Retinal pigment epithelial cell (primary cell): ENCODE data around the gene TRAPPC11.

Experiments used
- DNase-seq: peaks from one replicate; pipeline ENCODE4 v3.0.0-alpha.2; 2010; ENCODE audit warnings: low read depth
- H3K4me3 ChIP-seq: 2 replicates; pipeline ENCODE4 v1.5.1; 2011; ENCODE audit warnings: mild to moderate bottlenecking, low read length, control low read depth, moderate library complexity
- TF ChIP-seq, protein P1 (sequence below): conservative IDR thresholded peaks from 2 replicates; pipeline ENCODE4 v1.5.1; 2011; ENCODE audit warnings: low read depth, low read length, control low read depth, inconsistent platforms

The TRAPPC11 gene

DNA sequence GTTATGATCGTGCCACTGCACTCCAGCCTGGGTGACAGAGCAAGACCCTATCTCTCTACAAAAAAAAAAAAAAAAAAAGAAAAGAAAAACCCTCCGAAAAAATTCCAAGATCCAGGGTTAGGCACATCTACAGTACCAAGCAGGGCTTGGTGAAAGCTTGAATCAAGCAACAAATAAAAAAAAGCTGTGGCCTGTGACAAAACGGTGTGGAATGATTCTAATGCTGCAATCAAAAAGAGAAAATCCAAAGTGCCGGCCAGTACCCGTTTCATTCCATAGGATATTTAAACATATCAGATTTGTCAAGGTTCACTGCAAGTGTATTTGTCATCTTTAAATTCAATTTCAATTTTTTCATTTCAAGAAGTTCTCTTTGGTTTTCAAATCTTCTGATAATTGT, 20.7 kb upstream of the TRAPPC11 start:
- no peak overlapping the region for H3K4me3 ChIP-seq
- TF ChIP-seq, protein P1, sequence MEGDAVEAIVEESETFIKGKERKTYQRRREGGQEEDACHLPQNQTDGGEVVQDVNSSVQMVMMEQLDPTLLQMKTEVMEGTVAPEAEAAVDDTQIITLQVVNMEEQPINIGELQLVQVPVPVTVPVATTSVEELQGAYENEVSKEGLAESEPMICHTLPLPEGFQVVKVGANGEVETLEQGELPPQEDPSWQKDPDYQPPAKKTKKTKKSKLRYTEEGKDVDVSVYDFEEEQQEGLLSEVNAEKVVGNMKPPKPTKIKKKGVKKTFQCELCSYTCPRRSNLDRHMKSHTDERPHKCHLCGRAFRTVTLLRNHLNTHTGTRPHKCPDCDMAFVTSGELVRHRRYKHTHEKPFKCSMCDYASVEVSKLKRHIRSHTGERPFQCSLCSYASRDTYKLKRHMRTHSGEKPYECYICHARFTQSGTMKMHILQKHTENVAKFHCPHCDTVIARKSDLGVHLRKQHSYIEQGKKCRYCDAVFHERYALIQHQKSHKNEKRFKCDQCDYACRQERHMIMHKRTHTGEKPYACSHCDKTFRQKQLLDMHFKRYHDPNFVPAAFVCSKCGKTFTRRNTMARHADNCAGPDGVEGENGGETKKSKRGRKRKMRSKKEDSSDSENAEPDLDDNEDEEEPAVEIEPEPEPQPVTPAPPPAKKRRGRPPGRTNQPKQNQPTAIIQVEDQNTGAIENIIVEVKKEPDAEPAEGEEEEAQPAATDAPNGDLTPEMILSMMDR, result no peak
- DNase-seq, result peak; percentile 36

DNA sequence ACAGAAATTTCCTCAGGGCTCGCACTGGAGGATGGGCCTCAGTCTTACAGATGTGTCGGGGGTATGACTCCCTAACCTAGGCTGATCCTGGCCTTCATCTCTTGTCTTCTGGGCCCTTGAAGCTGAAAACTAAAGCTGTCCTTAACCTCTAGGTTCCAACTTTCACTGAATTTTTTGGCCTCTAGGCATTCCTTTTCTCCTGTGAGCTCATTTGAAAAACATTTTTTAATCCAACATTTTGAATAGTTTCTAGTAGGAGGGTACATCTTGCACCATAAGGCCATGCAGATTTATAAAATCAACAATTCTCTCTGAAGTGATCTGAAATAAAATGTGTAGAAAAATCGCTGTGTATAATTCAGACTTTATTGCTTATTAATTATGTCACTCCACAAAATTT, 19.8 kb upstream of the TRAPPC11 start:
- no peak for DNase-seq
- H3K4me3 ChIP-seq, result no peak overlapping the region
- TF ChIP-seq, protein P1, result no peak

DNA sequence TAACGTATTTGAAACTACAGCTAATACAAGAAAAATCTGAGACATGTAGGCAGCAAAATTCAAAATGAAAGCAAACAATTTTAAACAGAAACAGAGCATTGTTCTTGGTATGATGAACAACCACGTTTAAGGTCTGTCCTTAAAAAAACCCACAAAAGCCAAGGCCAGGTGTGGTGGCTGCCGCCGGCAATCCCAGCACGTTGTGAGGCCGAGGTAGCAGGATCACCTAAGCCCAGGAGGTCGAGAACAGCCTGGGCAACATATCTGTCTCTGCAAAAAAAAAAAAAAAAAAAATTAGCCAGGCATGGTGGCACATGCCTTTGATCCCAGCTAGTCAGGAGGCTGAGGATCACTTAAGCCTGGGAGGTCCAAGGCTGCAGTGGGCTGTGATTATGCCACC, 13.8 kb upstream of the TRAPPC11 start:
- DNase-seq, result no peak
- TF ChIP-seq, protein P1, result no peak
- no peak overlapping the region for H3K4me3 ChIP-seq

DNA sequence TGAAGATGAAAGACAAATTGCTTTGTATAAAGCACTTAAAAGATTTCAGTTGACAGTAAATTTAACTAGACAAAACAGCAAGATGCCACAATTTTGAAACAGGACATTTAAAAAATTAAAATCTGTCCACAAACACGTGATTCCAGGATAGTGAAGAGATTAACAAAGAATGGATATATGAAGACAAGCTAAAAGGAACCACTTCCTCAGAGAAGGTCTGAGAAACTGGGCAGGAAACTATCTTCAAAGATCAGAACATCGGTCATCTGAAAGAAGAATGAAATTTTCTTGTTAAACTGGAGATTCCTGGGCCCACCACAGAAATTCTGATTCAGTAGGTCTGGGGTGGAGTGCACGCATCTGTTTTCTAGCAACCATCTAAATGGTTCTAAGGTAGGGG, 1.5 kb upstream of the TRAPPC11 start:
- no peak for DNase-seq
- H3K4me3 ChIP-seq, result peak overlapping the region; percentile 69
- TF ChIP-seq, protein P1, result no peak

DNA sequence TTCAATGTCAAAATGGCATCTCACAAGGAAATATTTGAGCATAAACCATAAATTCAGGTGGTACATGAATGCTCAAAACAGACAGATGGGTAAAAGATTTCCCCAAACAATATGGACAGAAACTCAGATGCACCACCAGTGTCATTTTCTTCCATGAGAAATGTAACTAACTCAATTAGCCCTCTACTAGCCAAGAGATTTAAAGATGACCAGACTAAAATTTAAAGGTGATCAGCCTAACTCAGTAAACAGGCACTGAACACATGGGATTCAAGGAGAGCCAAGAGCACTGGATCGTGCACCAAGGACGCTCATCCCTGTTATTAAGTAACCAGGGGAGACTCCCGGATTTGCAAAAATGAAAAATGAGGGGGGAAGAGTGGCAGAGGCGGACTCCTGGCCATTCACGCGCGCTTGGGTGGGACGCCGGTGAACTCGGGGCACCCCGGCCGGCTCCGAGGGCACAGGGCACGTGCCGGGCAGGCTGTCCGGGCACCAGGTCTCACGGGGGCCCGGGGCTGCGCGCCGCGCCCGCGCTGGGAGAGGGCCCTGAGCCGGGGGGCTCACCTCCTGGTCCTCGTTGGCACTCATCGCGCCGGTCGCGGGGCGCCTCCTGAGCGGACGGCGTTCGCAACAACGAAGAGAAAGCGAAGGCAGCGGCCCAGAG, 598 bp upstream of the TRAPPC11 start:
- H3K4me3 ChIP-seq, result peak overlapping the region; percentile 69
- TF ChIP-seq, protein P1, result no peak
- DNase-seq, result no peak

DNA sequence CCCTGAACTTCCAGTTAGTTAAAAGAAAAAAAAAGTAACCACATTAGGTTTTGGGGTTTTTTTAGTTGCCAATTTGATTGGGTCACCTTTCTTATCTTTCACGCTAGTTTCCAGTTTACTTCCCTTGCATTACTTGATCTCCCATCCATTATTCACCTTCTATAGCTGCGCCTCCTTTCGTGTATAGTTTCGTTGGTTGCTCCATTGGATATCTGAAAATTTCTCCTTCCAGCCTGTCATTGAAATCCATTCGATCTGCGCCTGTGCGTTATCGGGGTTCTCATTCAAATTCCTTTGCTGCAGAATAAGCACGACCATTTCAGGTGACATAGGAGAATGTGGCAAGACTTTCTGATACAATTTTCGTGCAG, 764 bp downstream of the TRAPPC11 start:
- TF ChIP-seq, protein P1, result no peak
- no peak for DNase-seq
- H3K4me3 ChIP-seq, result peak overlapping the region; percentile 90

DNA sequence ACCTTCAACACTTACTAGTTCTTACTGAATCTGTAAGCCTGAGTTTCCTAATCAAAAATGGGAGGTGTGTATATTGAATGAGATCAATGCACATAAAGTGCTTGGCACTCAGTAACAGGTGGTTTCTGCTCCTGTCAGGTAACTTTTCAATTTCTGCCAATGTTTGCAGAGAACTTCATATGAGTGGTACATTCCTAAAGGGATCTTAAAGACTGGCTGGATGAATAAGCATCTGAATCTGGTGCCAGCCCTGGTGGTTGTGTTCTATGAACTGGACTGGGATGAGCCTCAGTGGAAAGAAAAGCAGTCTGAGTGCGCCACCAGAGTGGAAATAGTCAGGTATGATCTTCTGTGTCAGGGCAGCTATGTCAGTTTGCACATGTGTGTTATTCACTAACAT, 7.0 kb downstream of the TRAPPC11 start:
- TF ChIP-seq, protein P1, result no peak
- H3K4me3 ChIP-seq, result no peak overlapping the region
- no peak for DNase-seq
